ACC112 (cell line): ENCODE results near the gene PARP1.

ENCODE experiments used
- H2AFZ ChIP-seq: fragments of 200-600 bp; sonication (generic); one replicate; pipeline ENCODE4 v1.6.0; 2017; ENCODE audit warnings: antibody characterized with exemption, low read length; ENCODE audit not compliant: unreplicated experiment
- H3K27ac ChIP-seq: fragments of 200-600 bp; sonication (generic); 2 replicates; pipeline ENCODE4 v1.5.1; 2014; ENCODE audit warnings: low read depth, mild to moderate bottlenecking, antibody characterized with exemption, low read length, moderate library complexity
- H3K27me3 ChIP-seq: fragments of 200-600 bp; sonication (generic); 2 replicates; pipeline ENCODE4 v1.6.1; 2014; ENCODE audit warnings: mild to moderate bottlenecking, antibody characterized with exemption, low read length, moderate library complexity, mixed read lengths; ENCODE audit not compliant: insufficient read depth
- H3K36me3 ChIP-seq: fragments of 200-600 bp; sonication (generic); 2 replicates; pipeline ENCODE4 v1.6.1; 2016; ENCODE audit warnings: mild to moderate bottlenecking, antibody characterized with exemption, low read length, moderate library complexity, mixed read lengths; ENCODE audit not compliant: insufficient read depth
- H3K4me1 ChIP-seq: fragments of 200-600 bp; sonication (generic); one replicate; pipeline ENCODE4 v1.6.1; 2016; ENCODE audit warnings: low read length, mixed read lengths; ENCODE audit not compliant: insufficient read depth, unreplicated experiment, control insufficient read depth
- H3K4me3 ChIP-seq: fragments of 200-600 bp; sonication (generic); 2 replicates; pipeline ENCODE4 v1.5.1; 2014; ENCODE audit warnings: mild to moderate bottlenecking, low read depth, low read length
- H3K79me2 ChIP-seq: fragments of 200-600 bp; sonication (generic); one replicate; pipeline ENCODE4 v1.6.0; 2016; ENCODE audit warnings: low read length; ENCODE audit not compliant: control insufficient read depth, unreplicated experiment, insufficient read depth

Gene PARP1

GRCh38 chr1:226397011-226397926 lies 10.6 kb downstream of the PARP1 start:
- Histone ChIP-seq H3K36me3 (no peaks in the 10 kb centered on the region; the same call in 1 of the 2 replicates), H3K27ac (no peak overlapping the region), H3K79me2 (peaks cover 7% of the 10 kb centered on the region)

GRCh38 chr1:226395753-226396152 lies 12.1 kb downstream of the PARP1 start:
- Histone ChIP-seq H3K27me3 (no peaks in the 10 kb centered on the region), H3K4me1 (no peaks in the 10 kb centered on the region), H2AFZ (no peak overlapping the region), H3K4me3 (no peak overlapping the region), H3K79me2 (peaks cover 3% of the 10 kb centered on the region), H3K36me3 (no peaks in the 10 kb centered on the region; the same call in 1 of the 2 replicates), H3K27ac (no peak overlapping the region)

More at GRCh38 chr1:226397011-226397926, 10.6 kb downstream of the PARP1 start:
- no peaks in the 10 kb centered on the region for H3K4me1 ChIP-seq
- H2AFZ ChIP-seq = no peak overlapping the region
- H3K27me3 ChIP-seq = no peaks in the 10 kb centered on the region
- H3K4me3 ChIP-seq = no peak overlapping the region

DNA sequence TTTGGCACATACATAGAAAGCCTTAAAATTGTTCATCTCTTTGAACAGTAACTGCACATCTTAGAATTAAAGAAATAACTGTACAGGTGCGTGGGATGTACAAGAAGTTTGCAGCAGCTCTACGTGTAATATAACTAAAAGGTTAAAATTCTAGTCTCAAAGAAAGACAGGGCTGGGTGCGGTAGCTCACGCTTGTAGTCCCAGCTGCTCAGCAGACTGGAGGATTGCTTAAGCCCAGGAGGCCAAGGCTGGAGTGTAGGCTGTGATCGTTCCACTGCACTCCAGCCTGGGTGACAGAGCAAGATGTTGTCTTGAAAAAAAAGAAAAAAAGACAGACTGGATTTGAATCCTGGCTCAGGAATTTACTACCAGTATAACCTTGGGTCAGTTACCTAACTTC lies 13.4 kb downstream of the PARP1 start:
- no peaks in the 10 kb centered on the region for H3K4me1 ChIP-seq
- no peak overlapping the region for H2AFZ ChIP-seq
- no peak overlapping the region for H3K4me3 ChIP-seq
- no peak overlapping the region for H3K27ac ChIP-seq
- no peaks in the 10 kb centered on the region for H3K27me3 ChIP-seq
- no peaks in the 10 kb centered on the region; the same call in 1 of the 2 replicates for H3K36me3 ChIP-seq
- H3K79me2 ChIP-seq = peaks cover 3% of the 10 kb centered on the region

GRCh38 chr1:226390681-226391080 lies 17.2 kb downstream of the PARP1 start:
- H3K4me3 ChIP-seq = no peak overlapping the region
- H3K4me1 ChIP-seq = no peaks in the 10 kb centered on the region
- no peak overlapping the region for H3K27ac ChIP-seq
- no peak overlapping the region for H2AFZ ChIP-seq
- H3K79me2 ChIP-seq = no peaks in the 10 kb centered on the region
- H3K27me3 ChIP-seq = no peaks in the 10 kb centered on the region
- peaks cover 4% of the 10 kb centered on the region for H3K36me3 ChIP-seq

- H3K4me1 ChIP-seq = no peaks in the 10 kb centered on the region
- no peak overlapping the region for H2AFZ ChIP-seq
- no peaks in the 10 kb centered on the region for H3K79me2 ChIP-seq
- no peaks in the 10 kb centered on the region for H3K27me3 ChIP-seq
- no peak overlapping the region for H3K4me3 ChIP-seq
- H3K27ac ChIP-seq = no peak overlapping the region
- H3K36me3 ChIP-seq = peaks cover 4% of the 10 kb centered on the region
These were observed 19.8 kb downstream of the PARP1 start for GRCh38 chr1:226388131-226388530.

GRCh38 chr1:226384717-226385116 lies 23.2 kb downstream of the PARP1 start:
- Histone ChIP-seq H3K79me2 (no peaks in the 10 kb centered on the region), H2AFZ (no peak overlapping the region), H3K27ac (no peak overlapping the region), H3K4me3 (no peak overlapping the region), H3K36me3 (peaks cover 17% of the 10 kb centered on the region), H3K27me3 (no peaks in the 10 kb centered on the region), H3K4me1 (no peaks in the 10 kb centered on the region)

- Histone ChIP-seq H3K27ac (no peak overlapping the region), H3K4me1 (no peaks in the 10 kb centered on the region), H3K79me2 (no peaks in the 10 kb centered on the region), H3K36me3 (peaks cover 21% of the 10 kb centered on the region), H2AFZ (no peak overlapping the region), H3K4me3 (no peak overlapping the region), H3K27me3 (no peaks in the 10 kb centered on the region)
These were observed 23.9 kb downstream of the PARP1 start for GRCh38 chr1:226384040-226384439.

GRCh38 chr1:226382030-226382429 lies 25.9 kb downstream of the PARP1 start:
- no peaks in the 10 kb centered on the region for H3K79me2 ChIP-seq
- no peak overlapping the region for H2AFZ ChIP-seq
- H3K27me3 ChIP-seq = no peaks in the 10 kb centered on the region
- H3K36me3 ChIP-seq = peaks cover 23% of the 10 kb centered on the region
- no peak overlapping the region for H3K4me3 ChIP-seq
- H3K4me1 ChIP-seq = no peaks in the 10 kb centered on the region
- H3K27ac ChIP-seq = no peak overlapping the region

DNA sequence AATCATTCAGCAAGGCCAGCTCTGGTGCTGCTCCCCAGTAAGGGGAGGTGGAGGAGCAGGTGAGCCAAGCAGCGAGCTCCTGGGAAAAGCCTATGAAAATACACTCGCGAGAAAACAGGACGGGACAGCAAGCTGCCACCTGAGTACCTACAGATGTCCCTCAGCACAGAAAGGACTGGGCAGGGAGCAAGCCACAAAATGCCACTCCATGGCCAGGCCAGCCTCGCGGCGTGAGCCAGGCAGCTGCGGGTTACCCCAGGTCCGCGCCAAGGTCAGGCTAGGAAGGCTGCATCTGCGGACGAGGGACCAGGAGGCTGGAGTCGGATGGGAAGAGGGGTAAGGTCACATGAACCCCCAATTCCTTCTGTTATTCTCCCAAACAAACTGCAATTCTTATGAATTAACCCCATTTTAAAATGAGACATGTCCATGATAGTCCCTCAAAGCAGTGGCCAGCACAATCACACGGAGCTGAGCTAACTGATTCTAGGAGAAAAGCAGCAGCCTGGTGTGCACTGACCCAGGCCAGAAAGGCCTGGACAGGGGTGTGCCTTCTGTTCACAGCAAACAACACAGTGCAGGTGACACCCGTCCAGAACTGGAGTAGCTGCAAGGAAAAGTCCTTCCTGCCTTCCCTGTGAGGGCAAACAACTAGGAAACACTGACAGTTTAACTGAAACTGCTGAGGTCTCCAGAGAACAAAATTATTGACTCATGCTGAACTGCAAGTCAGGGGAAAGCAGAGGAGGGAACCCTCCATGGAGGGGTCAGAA lies 26.5 kb downstream of the PARP1 start:
- Histone ChIP-seq H3K4me1 (no peaks in the 10 kb centered on the region), H3K4me3 (no peak overlapping the region), H3K27me3 (no peaks in the 10 kb centered on the region), H3K36me3 (peaks cover 29% of the 10 kb centered on the region), H3K79me2 (no peaks in the 10 kb centered on the region), H2AFZ (no peak overlapping the region), H3K27ac (no peak overlapping the region)

- no peaks in the 10 kb centered on the region for H3K27me3 ChIP-seq
- no peaks in the 10 kb centered on the region for H3K4me1 ChIP-seq
- no peak overlapping the region for H3K4me3 ChIP-seq
- H2AFZ ChIP-seq = no peak overlapping the region
- H3K27ac ChIP-seq = no peak overlapping the region
- H3K36me3 ChIP-seq = peaks cover 48% of the 10 kb centered on the region
- H3K79me2 ChIP-seq = no peaks in the 10 kb centered on the region
These were observed 29.8 kb downstream of the PARP1 start for GRCh38 chr1:226378071-226378470.
